GM12892 (cell line): ENCODE results near the gene SLC36A4.
"Not testable (repeated sequence)": the region's sequence is repeated elsewhere in the genome, so short reads cannot be mapped to it uniquely, and the experiment has no call there.

Experiments
- DNase-seq: peaks from one replicate; pipeline ENCODE4 v3.0.0; 2011; ENCODE audit not compliant: insufficient read length
- FAIRE-seq: peaks from 2 replicates; lab custom pipeline; 2011; peaks lifted over from hg19 to GRCh38; lab: Jason Lieb, UNC
- POLR2A ChIP-seq: IDR thresholded peaks from 2 replicates; pipeline ENCODE4 v1.6.1; 2011; ENCODE audit warnings: low read depth, low read length, control low read depth
- POLR2AphosphoS5 ChIP-seq: IDR thresholded peaks from 2 replicates; pipeline ENCODE4 v1.6.1; 2011; ENCODE audit warnings: low read depth, low read length, control low read depth
- TAF1 ChIP-seq: IDR thresholded peaks from 2 replicates; pipeline ENCODE4 v1.6.1; 2011; ENCODE audit warnings: low read depth, mild to moderate bottlenecking, control low read depth, low read length, borderline replicate concordance

SLC36A4 gene

DNA sequence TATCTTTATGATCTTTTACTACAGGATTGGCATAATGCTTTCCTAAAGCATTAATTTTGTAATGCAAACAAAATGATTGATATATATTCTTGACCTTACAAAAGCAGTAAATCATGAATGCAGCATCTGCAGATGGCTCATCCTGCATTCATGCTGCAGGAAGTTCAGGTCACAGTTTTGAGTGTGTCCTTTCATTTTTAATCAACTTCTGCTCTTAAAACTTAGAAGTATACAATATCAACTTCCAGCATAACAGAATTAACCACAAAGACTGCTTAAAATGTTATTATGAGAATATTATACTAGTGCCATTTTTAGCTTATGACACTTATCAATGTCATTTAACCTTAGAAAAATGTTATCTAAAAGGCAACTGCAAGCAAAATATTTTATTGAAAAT lies 54.0 kb downstream of the SLC36A4 start:
- FAIRE-seq = no peak
- TF ChIP-seq POLR2AphosphoS5 (no peak), TAF1 (no peak), POLR2A (no peak)
- no peak for DNase-seq

DNA sequence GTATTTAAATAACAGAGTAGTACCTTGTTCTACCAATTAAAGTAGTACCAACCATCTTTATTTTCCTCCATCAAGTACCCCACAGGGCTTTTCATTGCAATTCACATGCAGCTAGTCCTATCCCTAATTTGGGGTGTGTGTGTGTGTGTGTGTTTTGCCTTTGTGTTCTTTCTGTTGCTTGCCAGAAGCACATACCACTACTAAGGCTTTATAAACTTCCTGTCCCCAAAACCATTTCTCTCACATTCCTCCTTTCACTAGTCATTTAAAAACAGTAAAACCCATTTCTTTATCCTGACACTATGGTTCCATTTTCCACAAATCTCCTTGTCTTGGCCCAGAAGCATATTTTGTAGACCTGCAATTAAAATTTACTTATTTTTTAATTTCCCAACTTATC lies 54.6 kb downstream of the SLC36A4 start:
- no peak for DNase-seq
- no peak for TF ChIP-seq POLR2AphosphoS5
- TF ChIP-seq POLR2A = no peak
- TF ChIP-seq TAF1 = no peak
- peak; percentile 21 for FAIRE-seq

DNA sequence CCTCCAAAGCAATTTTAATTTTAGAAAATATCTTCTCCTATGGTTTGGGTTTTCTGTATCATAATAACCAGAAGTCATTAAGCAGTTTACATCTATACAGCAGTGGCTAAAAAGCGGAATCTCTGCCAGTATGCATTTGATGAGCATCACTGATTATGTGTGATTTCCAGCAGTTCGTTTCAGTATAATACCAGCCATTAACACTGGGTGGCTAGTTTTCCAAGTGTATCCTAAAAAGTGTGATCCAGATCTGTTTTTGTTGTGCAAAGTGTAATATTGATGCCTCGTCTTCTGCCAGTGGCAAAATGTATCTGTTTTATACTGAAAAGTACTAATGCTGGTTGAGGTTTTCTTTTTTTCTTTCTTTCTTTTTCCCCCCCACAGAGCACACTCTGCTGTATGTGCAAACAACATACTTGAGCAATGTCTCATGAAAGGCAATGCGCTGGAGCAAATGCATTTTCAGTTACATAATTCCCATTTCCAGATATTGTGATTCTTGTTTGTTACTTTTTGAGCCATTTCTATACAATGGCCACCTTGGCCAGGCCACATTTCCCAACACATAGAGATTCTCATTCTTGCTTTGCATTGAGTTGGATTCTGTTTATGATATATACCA lies 64.2 kb downstream of the SLC36A4 start:
- DNase-seq (no peak), FAIRE-seq (no peak)
- no peak for TF ChIP-seq POLR2A

DNA sequence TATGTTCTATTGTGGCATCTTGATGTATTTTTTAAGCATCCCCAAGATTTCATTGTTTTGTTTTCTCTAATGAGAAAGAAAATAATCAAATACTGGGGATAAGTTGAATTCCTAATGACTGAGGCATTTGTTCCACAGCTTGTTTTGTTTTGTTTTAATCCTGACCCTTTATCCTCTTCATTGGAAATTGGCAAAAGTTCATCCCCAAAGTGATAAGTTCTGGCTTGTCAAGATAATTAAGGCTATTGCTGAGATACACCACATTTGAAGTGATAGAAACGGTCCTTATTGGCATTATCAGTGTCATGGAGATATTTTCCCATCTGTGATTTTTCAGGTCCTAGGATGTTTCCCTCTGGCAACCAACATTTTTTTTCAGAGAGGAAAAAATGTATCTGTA lies 65.0 kb downstream of the SLC36A4 start:
- FAIRE-seq = no peak
- DNase-seq = no peak
- TF ChIP-seq POLR2A = no peak
- no peak for TF ChIP-seq TAF1
- TF ChIP-seq POLR2AphosphoS5 = no peak

DNA sequence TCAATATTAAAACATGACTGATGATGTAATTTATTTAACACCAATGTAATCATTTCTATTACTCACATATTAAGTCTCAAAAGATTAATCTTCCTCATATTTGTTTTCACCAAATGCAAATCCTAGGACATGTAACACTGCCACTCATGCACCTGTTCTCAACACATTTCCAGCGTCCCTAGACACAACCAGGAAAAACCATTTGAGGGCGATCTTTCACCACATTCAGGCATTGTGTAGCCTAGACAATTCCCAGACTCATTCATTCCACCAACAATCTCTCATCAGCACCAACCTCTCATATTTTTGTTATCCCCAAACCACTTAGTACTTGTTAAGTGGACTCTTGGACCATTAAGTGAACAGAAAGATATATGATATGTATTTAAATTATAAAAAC lies 66.1 kb downstream of the SLC36A4 start:
- TF ChIP-seq TAF1 (no peak), POLR2A (no peak), POLR2AphosphoS5 (no peak)
- DNase-seq (no peak), FAIRE-seq (peak; percentile 9)

DNA sequence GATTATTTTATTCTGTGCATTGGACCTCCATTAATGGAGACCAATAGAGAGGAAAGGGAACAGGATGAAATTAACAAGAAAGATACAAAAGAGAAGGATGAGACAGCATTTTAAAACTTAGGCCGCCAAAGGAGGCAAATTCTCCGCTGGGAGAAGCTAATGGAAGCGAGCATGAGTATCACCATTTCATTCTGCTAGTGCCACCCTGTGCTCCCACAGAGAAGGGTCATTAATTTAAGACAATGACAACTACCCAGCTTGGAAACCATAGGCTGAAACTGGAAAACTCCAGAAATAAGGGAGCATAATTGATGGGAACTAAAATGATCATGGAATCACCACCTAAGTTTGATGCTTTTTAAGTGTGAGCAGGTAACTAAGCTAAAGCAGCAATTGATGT lies 69.2 kb downstream of the SLC36A4 start:
- DNase-seq (no peak), FAIRE-seq (no peak)
- no peak for TF ChIP-seq TAF1
- no peak for TF ChIP-seq POLR2AphosphoS5
- TF ChIP-seq POLR2A = no peak

DNA sequence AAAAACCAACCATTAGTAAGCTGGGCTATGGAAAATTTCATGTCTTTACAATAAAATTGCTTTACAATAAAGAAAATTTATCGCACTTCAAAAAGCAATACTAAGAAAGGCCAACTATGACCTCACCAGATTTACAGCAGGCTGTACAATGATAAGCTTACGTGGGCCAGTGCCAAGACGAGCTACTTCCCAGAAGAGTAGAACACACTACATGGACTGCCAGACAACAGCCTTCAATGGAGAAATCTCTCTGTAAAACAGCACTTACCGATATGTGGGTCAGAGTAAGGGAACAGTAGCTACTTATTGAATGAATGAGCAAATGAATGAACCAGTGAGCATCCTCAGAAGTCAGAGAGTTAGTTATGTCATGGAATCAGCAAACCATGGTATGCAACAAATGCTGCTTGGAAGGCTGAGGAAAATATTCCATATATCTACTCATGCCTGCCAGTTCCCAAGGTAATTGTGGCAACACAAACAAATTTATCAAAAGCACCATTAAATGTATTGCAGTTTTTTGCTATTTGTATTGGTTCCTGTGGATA lies 74.4 kb downstream of the SLC36A4 start:
- TF ChIP-seq TAF1 (no peak), POLR2A (no peak), POLR2AphosphoS5 (no peak)
- FAIRE-seq = no peak
- DNase-seq = no peak

DNA sequence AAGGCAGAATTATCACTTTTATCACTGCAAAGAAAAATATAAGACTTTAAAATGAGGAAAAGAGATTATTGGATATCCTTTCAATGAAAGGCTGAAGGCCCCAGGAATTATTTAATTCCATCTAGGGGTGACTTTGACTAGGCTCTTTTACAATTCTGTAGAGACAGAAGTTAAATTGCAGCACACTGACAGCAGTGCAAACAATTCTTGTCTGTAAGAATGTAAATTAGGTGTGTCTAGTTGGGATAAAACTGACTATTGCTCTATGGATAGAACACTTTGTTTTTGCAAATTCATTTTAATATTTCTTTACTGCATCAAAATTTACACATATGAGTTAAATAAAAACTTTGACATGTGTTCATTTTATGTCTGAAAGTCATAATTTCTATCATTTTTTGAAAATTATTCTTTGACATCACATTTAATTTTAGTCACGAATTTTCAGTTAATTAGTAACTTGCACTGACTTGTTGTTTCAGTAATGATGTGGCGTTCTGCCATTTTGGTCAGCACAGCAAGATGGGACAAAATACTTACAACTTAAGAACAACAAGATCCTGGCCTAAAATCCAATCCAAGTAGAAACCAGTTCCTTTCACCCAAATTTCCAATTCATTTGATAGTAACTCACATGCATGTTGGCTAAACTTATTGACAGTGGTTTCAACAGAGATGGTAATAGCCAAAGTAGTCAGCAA lies 75.1 kb downstream of the SLC36A4 start:
- FAIRE-seq (no peak), DNase-seq (no peak)
- TF ChIP-seq POLR2A = no peak
- TF ChIP-seq POLR2AphosphoS5 = no peak
- TF ChIP-seq TAF1 = no peak

DNA sequence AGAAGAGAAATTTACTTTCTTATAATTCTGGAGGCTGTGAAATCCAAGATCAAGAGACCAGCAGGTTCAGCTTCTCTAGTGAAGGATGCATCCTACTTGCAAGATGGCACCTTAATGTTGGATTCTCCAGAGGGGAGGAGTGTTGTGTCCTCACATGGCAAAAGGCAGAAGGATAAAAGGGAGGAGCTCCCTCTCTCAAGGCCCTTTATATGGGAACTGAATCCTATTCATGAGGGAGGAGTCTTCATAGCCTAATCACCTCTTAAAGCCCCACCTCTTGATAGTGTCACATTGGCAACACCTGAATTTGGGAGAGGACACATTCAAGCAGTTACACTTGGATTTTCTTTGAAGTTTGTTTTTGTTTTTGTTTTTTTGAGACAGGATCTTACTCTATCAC lies 79.5 kb downstream of the SLC36A4 start:
- DNase-seq (no peak), FAIRE-seq (no peak)
- TF ChIP-seq TAF1 (no peak), POLR2AphosphoS5 (no peak), POLR2A (no peak)

DNA sequence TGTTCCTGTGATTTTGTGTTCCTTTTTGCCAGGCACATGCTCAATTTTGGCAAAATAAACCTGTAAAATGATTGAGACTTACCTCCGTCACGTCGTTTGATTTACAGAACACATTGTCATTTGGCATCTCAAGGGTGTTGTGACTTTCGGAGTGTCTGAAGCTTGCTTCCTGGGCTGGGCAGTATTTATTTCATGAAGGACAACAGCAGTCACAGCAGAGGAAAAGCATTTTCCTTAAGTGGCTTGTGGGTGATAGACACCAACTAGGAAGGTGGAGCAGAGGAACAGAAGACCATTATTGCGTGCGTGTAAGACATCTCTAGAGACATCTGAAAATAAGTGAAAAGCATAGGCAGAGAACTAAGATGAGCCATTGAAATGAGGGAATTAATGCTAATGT lies 80.2 kb downstream of the SLC36A4 start:
- FAIRE-seq (peak; percentile 46), DNase-seq (no peak)
- TF ChIP-seq TAF1 = no peak

DNA sequence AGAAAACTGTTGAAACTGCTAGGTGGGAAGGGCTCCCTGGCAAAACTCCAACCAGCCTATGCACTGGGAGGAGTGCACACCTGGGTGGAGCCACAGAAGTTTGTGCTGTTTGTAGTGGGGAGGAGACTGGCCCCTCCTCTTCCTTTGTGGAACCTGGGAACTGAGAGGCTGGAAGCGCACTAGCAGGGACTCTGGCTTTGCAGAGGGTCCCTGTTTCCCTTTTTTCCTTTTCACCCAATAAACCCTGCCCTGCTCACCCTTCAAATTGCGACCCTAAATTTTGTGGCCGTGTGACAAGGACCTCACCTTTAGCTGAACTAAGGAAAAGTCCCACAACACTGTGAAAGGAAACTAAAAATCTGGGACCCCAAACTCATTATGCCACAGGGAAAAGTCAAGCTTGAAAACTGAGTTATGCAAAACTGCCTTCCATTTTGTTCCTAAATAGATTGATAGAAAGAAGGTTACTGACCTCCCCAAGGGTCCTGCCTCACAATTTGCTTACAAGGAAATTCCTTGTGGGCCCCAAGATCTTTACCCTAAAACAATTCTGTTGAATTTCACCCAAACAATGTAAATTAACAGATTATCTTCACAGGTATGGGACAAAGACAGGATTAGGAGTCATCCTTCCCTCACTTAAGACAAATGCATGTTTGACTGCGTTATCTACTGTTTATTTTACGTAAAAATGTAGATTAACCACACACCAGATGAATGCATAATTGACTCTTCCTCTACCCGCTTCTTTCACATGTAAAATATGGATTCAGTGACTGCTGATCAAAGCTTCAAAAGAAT lies 81.0 kb downstream of the SLC36A4 start:
- FAIRE-seq = no peak
- TF ChIP-seq POLR2AphosphoS5 (no peak), POLR2A (no peak), TAF1 (no peak)

DNA sequence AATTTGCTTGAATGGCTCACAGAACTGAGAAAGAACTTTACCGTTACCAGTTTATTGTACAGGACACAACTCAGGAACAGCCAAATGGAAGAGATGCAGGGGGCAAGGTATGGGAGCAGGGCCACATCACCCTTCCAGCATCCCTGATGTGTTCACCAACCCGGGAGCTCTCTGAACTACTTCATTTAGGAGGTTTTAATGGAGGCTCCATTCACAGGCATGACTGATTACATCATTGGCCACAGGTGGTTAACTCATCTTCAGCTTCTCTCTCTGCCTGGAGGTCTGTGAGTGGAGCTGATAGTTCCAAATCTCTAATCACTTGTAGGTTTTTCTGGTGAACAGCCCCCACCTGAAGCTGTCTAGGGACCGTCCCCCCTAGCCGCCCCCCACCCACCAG lies 83.5 kb downstream of the SLC36A4 start:
- DNase-seq = no peak
- FAIRE-seq = no peak
- TF ChIP-seq POLR2A (no peak), POLR2AphosphoS5 (no peak), TAF1 (no peak)

More for the DNA sequence above, 81.0 kb downstream of the SLC36A4 start:
- DNase-seq = no peak

DNA sequence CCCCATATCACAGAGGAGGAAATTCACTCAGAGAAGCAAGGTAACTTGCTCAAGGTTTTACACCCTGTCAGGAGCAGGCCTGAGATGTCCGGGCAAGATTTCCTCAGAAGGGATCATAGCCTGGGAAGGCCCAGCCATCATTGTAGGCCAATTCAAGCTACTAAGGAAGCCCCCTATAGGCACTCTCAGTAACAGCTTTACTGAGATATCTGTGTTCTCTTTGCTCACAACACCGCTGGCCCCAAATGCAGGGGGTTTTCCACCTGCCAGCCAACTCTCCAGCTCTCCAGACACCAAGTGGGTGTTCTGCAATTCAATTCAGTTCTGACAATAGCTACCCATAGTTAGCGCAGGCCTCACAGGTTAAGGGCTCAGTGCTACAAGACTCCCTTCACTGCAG lies 84.0 kb downstream of the SLC36A4 start:
- TF ChIP-seq POLR2AphosphoS5 = no peak
- no peak for TF ChIP-seq POLR2A
- TF ChIP-seq TAF1 = no peak
- FAIRE-seq (no peak), DNase-seq (no peak)

DNA sequence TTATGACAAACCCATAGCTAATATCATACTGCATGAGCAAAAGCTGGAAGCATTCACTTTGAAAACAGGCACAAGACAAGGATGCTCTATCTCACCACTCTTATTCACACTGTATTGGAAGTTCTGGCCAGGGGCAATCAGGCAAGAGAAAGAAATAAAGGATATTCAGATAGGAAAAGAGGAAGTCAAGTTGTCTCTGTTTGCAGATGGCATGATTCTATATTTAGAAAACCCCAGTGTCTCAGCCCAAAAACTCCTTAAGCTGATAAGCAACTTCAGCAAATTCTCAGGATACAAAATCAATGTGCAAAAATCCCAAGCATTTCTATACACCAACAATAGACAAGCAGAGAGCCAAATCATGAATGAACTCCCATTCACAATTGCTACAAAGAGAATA lies 86.6 kb downstream of the SLC36A4 start:
- not testable (repeated sequence) for FAIRE-seq

More for the DNA sequence above, 86.6 kb downstream of the SLC36A4 start:
- DNase-seq = not testable (repeated sequence)
